Hematopoietic multipotent progenitor cell treated with erythropoietin and hydrocortisone succinate and interleukin-3 and kit ligand, for 17 days (in vitro differentiated cells): Measurements from ENCODE around the gene SEMA3B.
A peak's percentile ranks its signal among the peaks of the same experiment; 100 is the strongest.
"Not testable (repeated sequence)": the region's sequence is repeated elsewhere in the genome, so short reads cannot be mapped to it uniquely, and the experiment has no call there.

Source experiments
- DNase-seq: peaks from one replicate; pipeline ENCODE4 v3.0.0-alpha.2; 2015; ENCODE audit warnings: low spot score

SEMA3B gene

DNA sequence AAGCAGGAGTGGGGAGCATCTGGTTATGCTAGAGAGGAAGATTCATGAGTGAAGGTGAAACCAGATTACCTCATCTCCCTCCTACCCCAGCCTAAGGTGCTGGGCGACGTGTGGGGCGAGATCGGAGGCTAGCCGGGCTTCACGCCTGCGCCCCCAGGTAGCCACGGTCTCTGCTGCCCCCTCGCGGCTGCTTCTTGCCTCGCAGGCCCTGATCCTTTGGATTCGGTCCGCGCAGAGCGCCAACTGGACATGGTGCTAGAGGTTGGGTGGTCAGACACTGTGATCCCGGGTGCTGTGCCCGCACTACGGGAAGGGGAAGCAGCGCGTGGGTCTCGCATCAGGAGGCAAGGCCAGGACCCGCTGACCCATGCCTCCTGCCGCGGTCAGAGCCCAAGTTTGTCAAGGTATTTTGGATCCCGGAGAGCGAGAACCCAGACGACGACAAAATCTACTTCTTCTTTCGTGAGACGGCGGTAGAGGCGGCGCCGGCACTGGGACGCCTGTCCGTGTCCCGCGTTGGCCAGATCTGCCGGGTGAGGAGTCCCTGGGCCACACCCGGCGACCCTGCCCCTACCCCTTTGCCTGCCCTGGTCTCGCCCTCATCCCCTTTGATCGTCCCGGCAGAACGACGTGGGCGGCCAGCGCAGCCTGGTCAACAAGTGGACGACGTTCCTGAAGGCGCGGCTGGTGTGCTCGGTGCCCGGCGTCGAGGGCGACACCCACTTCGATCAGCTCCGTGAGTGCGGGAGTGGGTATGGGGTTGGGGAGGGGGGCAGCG lies 4.2 kb downstream of the SEMA3B start:
- DNase-seq = peak; percentile 86

GRCh38 chr3:50273689-50274065 lies 4.7 kb downstream of the SEMA3B start:
- no peak for DNase-seq

DNA sequence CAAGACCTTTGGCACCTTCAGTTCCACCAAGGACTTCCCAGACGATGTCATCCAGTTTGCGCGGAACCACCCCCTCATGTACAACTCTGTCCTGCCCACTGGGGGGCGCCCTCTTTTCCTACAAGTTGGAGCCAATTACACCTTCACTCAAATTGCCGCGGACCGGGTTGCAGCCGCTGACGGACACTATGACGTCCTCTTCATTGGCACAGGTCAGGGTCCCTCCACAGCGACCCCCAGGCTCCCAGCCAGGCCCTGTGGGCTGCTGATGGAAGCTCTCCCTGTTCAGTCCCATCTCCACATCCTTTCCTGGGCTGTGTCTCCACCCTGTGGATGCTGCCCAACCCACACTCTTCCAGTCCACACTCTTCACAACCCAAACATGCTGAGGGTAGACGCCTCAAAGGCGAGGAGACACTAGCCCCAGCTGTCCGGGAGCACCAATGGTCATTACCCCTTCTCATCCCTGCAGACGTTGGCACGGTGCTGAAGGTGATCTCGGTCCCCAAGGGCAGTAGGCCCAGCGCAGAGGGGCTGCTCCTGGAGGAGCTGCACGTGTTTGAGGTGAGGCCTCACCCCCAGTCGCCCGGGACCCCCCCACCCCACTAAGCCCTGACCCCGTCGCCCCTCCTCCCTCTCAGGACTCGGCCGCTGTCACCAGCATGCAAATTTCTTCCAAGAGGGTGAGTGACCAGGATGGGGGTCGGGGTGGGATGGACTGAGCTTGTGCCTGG lies 5.6 kb downstream of the SEMA3B start:
- peak; percentile 79 for DNase-seq

- no peak for DNase-seq
These were observed 6.4 kb downstream of the SEMA3B start for GRCh38 chr3:50275141-50275995.

DNA sequence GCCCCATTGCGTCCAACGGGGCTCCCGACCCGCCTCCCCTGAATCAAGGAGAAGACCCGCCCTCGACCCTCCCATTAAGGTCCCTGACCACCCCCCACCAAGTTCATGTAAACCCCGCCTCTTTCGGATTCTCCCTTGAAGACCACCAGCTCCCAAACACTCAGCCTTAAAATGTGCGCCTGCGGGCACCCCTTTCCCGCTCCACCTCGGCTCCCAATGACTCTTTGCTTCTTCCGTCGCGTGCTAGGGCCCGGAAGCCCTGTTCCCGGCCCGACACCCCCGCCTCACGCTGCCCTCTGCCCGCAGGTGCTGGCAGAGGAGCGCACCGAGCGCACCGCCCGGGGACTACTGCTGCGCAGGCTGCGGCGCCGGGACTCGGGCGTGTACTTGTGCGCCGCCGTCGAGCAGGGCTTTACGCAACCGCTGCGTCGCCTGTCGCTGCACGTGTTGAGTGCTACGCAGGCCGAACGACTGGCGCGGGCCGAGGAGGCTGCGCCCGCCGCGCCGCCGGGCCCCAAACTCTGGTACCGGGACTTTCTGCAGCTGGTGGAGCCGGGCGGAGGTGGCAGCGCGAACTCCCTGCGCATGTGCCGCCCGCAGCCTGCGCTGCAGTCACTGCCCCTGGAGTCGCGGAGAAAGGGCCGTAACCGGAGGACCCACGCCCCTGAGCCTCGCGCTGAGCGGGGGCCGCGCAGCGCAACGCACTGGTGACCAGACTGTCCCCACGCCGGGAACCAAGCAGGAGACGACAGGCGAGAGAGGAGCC lies 7.2 kb downstream of the SEMA3B start:
- no peak for DNase-seq

GRCh38 chr3:50276762-50277101 lies 7.8 kb downstream of the SEMA3B start:
- no peak for DNase-seq

- no peak for DNase-seq
These were observed 9.4 kb downstream of the SEMA3B start for GRCh38 chr3:50278123-50278879.

DNA sequence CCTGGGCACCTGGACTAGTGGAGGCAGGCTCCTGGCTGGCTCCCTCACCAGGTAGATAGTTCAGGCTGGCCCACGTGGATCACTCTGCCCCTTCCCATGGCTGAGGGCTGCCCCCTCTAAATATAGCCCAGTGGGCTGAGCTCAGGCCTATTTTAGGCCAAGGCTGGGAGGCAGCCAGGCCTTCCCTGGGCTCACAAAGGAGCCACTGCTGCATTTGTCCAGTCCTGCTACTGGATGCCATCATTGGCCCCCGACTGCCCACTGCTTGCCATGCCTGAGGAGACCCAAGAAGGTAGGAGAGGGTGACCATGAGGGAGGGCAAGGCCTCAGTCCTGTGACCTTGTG lies 9.9 kb downstream of the SEMA3B start, which contains the start of gene LSMEM2:
Gene LSMEM2, plus strand, starts transcription at position 208 of the 345 bp plus-strand sequence. Its CDS starts 27 bp downstream, at position 235.
- no peak for DNase-seq

DNA sequence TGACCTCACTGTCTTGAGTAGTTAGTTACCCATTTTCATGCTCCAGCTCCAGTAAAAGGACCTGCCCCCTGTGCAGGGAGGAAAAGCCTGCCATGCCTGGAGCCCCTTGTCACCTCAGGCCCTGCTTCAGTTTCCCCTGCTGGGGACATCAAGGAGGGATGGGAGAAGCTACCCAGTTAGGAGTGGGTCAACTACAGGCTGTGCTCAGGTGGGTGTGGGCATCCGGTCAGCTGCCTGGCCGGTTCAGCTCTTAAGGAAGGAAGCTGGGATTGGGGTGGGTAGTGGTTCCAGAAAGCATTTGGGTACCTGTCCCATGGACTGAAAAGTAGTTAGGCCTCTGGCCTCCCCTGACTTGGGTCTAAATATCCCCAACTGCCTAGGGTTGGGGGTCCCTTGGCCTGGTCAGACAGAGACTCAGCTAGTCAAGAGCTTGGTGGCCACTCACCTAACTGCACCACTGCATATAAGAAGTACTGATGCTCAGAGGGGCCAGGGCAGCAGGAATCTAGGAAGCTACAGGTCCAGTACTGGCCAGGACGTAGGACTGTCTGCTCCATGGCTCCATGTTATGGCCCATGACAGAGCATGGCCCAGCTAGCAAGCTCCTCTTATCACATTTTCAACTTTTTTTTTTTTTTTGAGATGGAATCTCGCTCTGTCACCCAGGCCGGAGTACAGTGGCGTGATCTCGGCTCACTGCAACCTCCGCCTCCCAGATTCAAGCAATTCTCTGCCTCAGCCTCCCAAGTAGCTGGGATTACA lies 10.5 kb downstream of the SEMA3B start:
- DNase-seq = no peak

- DNase-seq = not testable (repeated sequence)
These were observed 15.2 kb downstream of the SEMA3B start for GRCh38 chr3:50284121-50284520.

GRCh38 chr3:50286322-50287227 lies 17.6 kb downstream of the SEMA3B start:
- no peak for DNase-seq

- DNase-seq = no peak
These were observed 18.3 kb downstream of the SEMA3B start for GRCh38 chr3:50287262-50287661.

DNA sequence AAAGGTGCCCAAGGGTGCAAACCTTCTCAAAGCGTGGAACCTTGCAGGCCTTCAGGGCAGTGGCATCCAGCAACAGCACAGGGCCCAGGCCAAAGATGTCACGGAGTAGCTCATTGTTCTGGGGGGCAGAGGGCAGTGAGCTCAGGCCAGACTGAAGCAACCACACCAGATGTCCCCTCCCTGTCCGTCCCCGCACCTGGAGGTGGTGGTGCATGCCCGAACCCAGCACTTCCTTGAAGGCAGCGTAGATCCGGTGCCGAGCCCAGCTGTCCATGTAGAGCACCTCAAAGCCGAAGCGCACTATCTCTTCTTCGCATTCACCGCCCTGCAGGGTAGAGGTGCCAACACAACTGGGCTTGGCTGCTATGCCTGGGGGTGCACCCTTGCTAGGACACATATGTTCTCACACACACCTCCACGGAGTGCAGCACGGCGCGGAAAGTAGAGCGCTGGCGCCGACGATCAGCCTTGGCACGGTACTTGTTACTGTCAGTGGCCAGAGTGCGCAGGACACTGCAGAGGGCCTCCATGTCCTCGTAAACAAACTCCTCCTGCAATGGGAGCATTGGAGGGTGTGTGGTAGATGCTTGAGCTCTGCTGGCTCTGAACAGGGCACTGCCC lies 19.6 kb downstream of the SEMA3B start:
- no peak for DNase-seq

DNA sequence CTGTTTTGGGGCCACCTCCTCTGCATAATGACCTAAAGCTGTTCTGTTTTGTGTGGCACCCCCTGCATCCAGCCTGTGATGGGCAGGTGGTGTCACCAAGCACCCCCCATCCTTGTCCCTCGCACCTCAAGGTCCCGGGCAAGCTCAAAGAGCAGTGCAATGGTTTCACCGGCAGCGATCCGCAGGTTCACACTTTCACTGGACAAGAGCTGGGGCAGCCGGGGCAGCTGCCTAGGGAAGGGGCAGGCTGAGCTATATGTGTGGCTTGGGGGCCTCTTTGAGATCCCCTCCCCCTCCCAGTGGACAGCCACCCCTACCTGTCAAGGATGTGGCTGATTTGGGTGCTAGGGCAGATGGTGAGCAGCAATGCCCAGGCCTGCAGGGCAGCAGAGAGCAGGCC lies 20.2 kb downstream of the SEMA3B start:
- DNase-seq = no peak

DNA sequence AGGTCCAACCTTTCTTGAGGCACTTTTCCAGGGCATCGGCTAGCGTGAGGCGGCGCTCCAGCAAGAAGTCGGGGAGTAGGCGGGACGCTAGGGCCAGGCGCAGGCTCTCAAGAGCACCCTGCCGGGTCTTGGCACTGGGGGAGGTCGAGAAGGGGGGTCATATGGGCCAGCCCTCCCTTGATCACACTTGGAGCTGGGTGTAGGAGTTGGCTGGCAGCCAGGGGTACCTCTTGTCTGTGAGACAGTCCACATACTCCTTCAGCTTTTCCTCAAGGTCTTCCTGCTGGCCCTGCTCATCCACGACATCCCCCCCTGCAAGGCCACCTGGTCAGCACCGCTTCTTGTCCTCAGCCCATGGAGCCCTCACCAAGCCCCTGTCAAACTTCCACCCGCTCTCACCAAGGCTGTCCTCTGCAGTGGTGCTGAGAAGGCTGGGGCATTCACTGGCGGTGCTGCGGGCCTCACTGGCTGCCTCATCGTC lies 21.3 kb downstream of the SEMA3B start:
- DNase-seq = no peak

GRCh38 chr3:50292159-50293078 lies 23.5 kb downstream of the SEMA3B start, which contains the start of gene IFRD2:
TSS of gene IFRD2 (minus strand) at chr3:50292429. CDS start at chr3:50292274, 155 bp downstream.
- peak; percentile 97 for DNase-seq

DNA sequence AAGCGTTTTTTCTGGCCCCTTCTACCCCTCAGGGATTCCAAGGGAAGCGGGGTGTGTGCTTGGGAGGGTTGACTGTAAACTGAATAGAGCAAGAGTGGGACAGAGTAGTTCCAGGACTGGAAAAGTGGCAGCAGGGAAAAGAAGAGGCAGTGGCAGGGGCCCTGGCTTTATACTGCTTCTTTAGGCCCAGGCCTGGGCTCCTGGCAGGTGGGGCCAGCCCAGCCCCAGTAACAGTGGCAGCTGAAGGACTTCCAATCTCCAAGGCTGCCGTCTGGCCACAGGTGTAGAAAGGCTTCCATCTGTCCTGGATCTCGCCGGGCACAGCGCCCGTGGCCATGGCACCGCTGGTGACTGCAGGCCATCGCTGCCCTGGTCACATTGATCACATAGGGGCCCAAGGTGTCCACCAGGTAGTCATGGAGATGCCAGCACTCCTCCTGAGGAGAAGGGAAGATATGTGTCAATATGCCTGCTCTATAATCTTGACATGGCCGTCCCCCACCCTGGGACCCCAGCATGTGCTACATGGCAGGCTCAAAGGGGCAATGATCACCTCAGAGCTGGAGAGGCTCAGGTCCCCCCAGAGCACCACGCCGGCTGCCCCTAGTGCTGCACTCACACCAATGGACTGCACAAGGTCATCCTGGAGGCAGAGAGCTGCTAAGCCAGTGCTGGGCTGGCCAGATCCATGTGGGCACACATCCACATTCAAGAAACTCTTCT lies 24.3 kb downstream of the SEMA3B start:
- DNase-seq = no peak
